Measurements from ENCODE around the gene IL36RN. TPM values are rescaled to one million over a fixed set of nuclear protein-coding genes. Genes with fewer than 3 reads are reported as not detected.

IL36RN gene
- polyA plus RNA-seq, 1 donor from 2014 or later: not detected

DNA sequence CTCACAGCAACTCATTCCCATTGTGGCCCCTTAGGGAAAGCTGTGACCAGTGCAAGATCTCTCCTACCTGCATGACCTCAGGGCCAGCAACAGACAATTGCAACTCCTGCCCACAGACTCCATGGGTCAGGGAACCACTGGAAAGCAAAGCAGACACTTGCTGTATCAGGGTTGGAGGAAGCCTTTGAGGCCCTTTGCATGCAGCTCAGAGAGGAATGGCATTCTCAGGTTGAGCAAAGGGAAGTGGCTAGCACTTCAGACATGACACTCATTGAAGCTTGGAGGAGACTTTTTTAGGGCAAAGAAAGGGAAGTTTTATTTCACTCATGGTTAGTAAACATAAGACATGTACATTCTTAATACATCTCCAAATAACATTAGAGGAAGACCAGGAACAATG is 30.9 kb downstream of the IL36RN start:
- TF ChIP-seq RAD21 (conservative IDR thresholded peaks at IDR 0.05) (no peak), TAF1 (IDR thresholded peaks at IDR 0.05; ENCODE audit: low read depth) (no peak), SMC3 (conservative IDR thresholded peaks at IDR 0.05; ENCODE audit: poor library complexity) (no peak), EZH2 (IDR thresholded peaks at IDR 0.05; ENCODE audit: borderline replicate concordance, insufficient read depth, low read length, poor library complexity, severe bottlenecking) (no peak), MXI1 (conservative IDR thresholded peaks at IDR 0.05; ENCODE audit: poor library complexity, severe bottlenecking) (no peak), POLR2AphosphoS5 (IDR thresholded peaks at IDR 0.05) (no peak), EP300 (conservative IDR thresholded peaks at IDR 0.05; ENCODE audit: poor library complexity, severe bottlenecking) (no peak)
- TF ChIP-seq, protein P1, sequence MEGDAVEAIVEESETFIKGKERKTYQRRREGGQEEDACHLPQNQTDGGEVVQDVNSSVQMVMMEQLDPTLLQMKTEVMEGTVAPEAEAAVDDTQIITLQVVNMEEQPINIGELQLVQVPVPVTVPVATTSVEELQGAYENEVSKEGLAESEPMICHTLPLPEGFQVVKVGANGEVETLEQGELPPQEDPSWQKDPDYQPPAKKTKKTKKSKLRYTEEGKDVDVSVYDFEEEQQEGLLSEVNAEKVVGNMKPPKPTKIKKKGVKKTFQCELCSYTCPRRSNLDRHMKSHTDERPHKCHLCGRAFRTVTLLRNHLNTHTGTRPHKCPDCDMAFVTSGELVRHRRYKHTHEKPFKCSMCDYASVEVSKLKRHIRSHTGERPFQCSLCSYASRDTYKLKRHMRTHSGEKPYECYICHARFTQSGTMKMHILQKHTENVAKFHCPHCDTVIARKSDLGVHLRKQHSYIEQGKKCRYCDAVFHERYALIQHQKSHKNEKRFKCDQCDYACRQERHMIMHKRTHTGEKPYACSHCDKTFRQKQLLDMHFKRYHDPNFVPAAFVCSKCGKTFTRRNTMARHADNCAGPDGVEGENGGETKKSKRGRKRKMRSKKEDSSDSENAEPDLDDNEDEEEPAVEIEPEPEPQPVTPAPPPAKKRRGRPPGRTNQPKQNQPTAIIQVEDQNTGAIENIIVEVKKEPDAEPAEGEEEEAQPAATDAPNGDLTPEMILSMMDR (IDR thresholded peaks at IDR 0.05; ENCODE audit: poor library complexity, severe bottlenecking): no peak
- TF ChIP-seq, protein P2, sequence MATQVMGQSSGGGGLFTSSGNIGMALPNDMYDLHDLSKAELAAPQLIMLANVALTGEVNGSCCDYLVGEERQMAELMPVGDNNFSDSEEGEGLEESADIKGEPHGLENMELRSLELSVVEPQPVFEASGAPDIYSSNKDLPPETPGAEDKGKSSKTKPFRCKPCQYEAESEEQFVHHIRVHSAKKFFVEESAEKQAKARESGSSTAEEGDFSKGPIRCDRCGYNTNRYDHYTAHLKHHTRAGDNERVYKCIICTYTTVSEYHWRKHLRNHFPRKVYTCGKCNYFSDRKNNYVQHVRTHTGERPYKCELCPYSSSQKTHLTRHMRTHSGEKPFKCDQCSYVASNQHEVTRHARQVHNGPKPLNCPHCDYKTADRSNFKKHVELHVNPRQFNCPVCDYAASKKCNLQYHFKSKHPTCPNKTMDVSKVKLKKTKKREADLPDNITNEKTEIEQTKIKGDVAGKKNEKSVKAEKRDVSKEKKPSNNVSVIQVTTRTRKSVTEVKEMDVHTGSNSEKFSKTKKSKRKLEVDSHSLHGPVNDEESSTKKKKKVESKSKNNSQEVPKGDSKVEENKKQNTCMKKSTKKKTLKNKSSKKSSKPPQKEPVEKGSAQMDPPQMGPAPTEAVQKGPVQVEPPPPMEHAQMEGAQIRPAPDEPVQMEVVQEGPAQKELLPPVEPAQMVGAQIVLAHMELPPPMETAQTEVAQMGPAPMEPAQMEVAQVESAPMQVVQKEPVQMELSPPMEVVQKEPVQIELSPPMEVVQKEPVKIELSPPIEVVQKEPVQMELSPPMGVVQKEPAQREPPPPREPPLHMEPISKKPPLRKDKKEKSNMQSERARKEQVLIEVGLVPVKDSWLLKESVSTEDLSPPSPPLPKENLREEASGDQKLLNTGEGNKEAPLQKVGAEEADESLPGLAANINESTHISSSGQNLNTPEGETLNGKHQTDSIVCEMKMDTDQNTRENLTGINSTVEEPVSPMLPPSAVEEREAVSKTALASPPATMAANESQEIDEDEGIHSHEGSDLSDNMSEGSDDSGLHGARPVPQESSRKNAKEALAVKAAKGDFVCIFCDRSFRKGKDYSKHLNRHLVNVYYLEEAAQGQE (IDR thresholded peaks at IDR 0.05; ENCODE audit: borderline replicate concordance): no peak
- Histone ChIP-seq H3K9me3 (ENCODE audit: low read length) (no peaks in the 10 kb centered on the region), H3F3A (ENCODE audit: insufficient read depth, low read length, poor library complexity, severe bottlenecking) (no peaks in the 10 kb centered on the region), H3K36me3 (ENCODE audit: insufficient read depth, low read length) (no peaks in the 10 kb centered on the region), H3K4me3 (ENCODE audit: low read length) (no peak overlapping the region), H3K27me3 (ENCODE audit: insufficient read depth, low read depth, low read length) (no peaks in the 10 kb centered on the region), H3K4me2 (ENCODE audit: low read length) (no peak overlapping the region), H3K27ac (ENCODE audit: low read length) (no peak overlapping the region), H3K9ac (ENCODE audit: low read length) (no peak overlapping the region), H2AFZ (ENCODE audit: low read depth, low read length) (no peak overlapping the region), H3K9me2 (ENCODE audit: insufficient read depth, low read length) (no peaks in the 10 kb centered on the region), H3K79me2 (replicated peaks; ENCODE audit: insufficient read depth, low read length) (no peaks in the 10 kb centered on the region), H4K20me1 (ENCODE audit: insufficient read depth) (no peaks in the 10 kb centered on the region)

DNA sequence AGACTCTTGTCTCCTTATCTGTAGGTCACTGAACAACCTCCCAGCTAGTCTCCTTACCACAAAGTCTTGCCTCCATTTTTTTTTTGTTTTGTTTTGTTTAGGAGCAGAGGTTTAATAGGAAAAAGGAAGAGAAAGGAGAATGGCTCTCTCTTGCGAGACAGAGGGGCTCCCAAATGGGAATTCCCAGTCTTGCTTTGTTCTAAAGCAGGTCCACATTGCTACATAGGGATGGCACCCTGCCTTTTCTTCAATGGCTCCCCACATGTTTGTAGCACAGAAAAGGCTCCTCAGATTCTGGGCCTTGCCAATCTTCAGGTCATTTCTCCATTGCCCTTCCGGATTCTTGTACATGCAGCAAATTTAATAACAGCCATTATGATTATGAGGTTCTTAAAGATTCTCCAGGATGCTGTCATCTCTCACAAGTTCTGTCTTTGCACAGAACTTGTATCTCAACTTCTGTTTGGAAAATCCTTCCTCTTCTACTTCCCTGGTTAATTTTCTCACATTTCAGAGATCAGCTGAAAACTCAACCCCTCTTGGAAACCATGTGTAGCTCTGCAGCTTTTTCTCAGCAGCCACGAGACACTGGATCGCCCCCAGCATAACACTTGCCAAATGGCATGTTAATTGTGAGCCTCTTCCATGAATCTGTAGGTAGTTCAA is 32.4 kb downstream of the IL36RN start:
- Histone ChIP-seq H3K4me3 (ENCODE audit: low read length) (no peak overlapping the region), H3K27me3 (ENCODE audit: insufficient read depth, low read depth, low read length) (no peaks in the 10 kb centered on the region), H2AFZ (ENCODE audit: low read depth, low read length) (no peak overlapping the region), H3K9me3 (ENCODE audit: low read length) (no peaks in the 10 kb centered on the region), H3K79me2 (replicated peaks; ENCODE audit: insufficient read depth, low read length) (no peaks in the 10 kb centered on the region), H3K4me2 (ENCODE audit: low read length) (no peak overlapping the region), H4K20me1 (ENCODE audit: insufficient read depth) (no peaks in the 10 kb centered on the region), H3K9me2 (ENCODE audit: insufficient read depth, low read length) (no peaks in the 10 kb centered on the region), H3K27ac (ENCODE audit: low read length) (no peak overlapping the region), H3K36me3 (ENCODE audit: insufficient read depth, low read length) (no peaks in the 10 kb centered on the region), H3K9ac (ENCODE audit: low read length) (no peak overlapping the region), H3F3A (ENCODE audit: insufficient read depth, low read length, poor library complexity, severe bottlenecking) (no peaks in the 10 kb centered on the region)
- TF ChIP-seq SMC3 (conservative IDR thresholded peaks at IDR 0.05; ENCODE audit: poor library complexity) (no peak), EZH2 (IDR thresholded peaks at IDR 0.05; ENCODE audit: borderline replicate concordance, insufficient read depth, low read length, poor library complexity, severe bottlenecking) (no peak), TAF1 (IDR thresholded peaks at IDR 0.05; ENCODE audit: low read depth) (no peak), POLR2AphosphoS5 (IDR thresholded peaks at IDR 0.05) (no peak), RAD21 (conservative IDR thresholded peaks at IDR 0.05) (no peak), MXI1 (conservative IDR thresholded peaks at IDR 0.05; ENCODE audit: poor library complexity, severe bottlenecking) (no peak), EP300 (conservative IDR thresholded peaks at IDR 0.05; ENCODE audit: poor library complexity, severe bottlenecking) (no peak)
- TF ChIP-seq, protein P1 (IDR thresholded peaks at IDR 0.05; ENCODE audit: poor library complexity, severe bottlenecking): no peak
- TF ChIP-seq, protein P2 (IDR thresholded peaks at IDR 0.05; ENCODE audit: borderline replicate concordance): no peak
